NB4 (cell line): ENCODE measurements around the gene PLPP6.

Source experiments
- DNase-seq: peaks from one replicate; pipeline ENCODE4 v3.0.0; 2010; ENCODE audit warnings: low read depth
- H3K4me3 ChIP-seq: one replicate; pipeline ENCODE4 v1.5.1; 2011; ENCODE audit warnings: mild to moderate bottlenecking, low read depth, low read length, moderate library complexity
- CTCF ChIP-seq: IDR thresholded peaks from one replicate; pipeline ENCODE4 v1.5.1; 2012; ENCODE audit warnings: low read depth, low read length
- MAX ChIP-seq: IDR thresholded peaks from 2 replicates; pipeline ENCODE4 v1.6.1; 2011; ENCODE audit warnings: low read depth, low read length
- MYC ChIP-seq: IDR thresholded peaks from 2 replicates; pipeline ENCODE4 v1.6.1; 2011; ENCODE audit warnings: low read depth, low read length
- POLR2A ChIP-seq: IDR thresholded peaks from 2 replicates; pipeline ENCODE4 v1.6.1; 2011; ENCODE audit warnings: mild to moderate bottlenecking; ENCODE audit not compliant: insufficient read length; ENCODE audit errors: extremely low read depth

The PLPP6 gene

GRCh38 chr9:4620057-4620765, 41.9 kb upstream of the PLPP6 start:
- no peak overlapping the region for H3K4me3 ChIP-seq
- no peak for TF ChIP-seq CTCF
- TF ChIP-seq MYC: peak; percentile 71
- peak; percentile 62 for TF ChIP-seq MAX
- no peak for TF ChIP-seq POLR2A
- peak; percentile 72 for DNase-seq

- H3K4me3 ChIP-seq: no peak overlapping the region
- TF ChIP-seq CTCF: no peak
- no peak for TF ChIP-seq MAX
- TF ChIP-seq MYC: no peak
- no peak for TF ChIP-seq POLR2A
- no peak for DNase-seq
Observed at GRCh38 chr9:4620881-4621555, 41.1 kb upstream of the PLPP6 start.

GRCh38 chr9:4622016-4622415, 40.1 kb upstream of the PLPP6 start:
- no peak for DNase-seq
- no peak overlapping the region for H3K4me3 ChIP-seq
- TF ChIP-seq CTCF (no peak), POLR2A (no peak), MAX (no peak), MYC (no peak)

- no peak overlapping the region for H3K4me3 ChIP-seq
- peak; percentile 41 for DNase-seq
- TF ChIP-seq CTCF (no peak), MYC (no peak), MAX (no peak), POLR2A (no peak)
Observed at GRCh38 chr9:4630836-4631235, 31.3 kb upstream of the PLPP6 start.

- DNase-seq: no peak
- no peak for TF ChIP-seq MAX
- no peak for TF ChIP-seq MYC
- TF ChIP-seq CTCF: no peak
- TF ChIP-seq POLR2A: no peak
- H3K4me3 ChIP-seq: no peak overlapping the region
Observed at GRCh38 chr9:4638968-4639367, 23.1 kb upstream of the PLPP6 start.
